ENCODE data around the gene SYNDIG1. TPM values are rescaled to one million over a fixed set of nuclear protein-coding genes. Genes with fewer than 3 reads are reported as not detected.
A peak's percentile ranks its signal among the peaks of the same experiment; 100 is the strongest.

The SYNDIG1 gene
- total RNA-seq, 1 experiment from 2014 or later: 5.4 TPM

DNA sequence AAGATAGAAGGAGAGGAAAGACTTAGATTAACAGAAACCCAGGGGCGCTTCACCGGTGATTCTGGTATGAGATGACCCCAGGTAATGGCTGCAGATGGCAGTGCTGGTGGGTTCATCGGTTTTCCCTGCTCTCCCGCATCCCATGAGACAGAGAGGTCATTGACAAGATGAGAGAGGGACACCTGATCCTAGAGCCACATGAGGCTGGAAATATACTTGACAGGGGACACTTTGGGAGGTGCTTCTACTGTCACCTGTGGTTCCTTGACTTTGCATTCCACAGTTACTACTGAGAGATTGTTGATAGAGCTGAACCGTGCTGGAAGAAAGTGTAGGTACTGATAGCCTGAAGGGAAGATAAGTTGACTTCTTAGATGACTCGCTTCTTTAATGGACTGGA, 74.3 kb downstream of the SYNDIG1 start:
- H3K4me1 ChIP-seq (ENCODE audit: insufficient read depth, low read length): no peaks in the 10 kb centered on the region
- no peak overlapping the region for H4K8ac ChIP-seq (replicated peaks; ENCODE audit: insufficient read length, low read depth, low read length)
- H3K9ac ChIP-seq (ENCODE audit: extremely low read depth, insufficient read length, low read length): no peak overlapping the region
- H2BK12ac ChIP-seq (ENCODE audit: insufficient read length, low read depth, low read length): no peak overlapping the region
- Mint-ChIP-seq H3K36me3 (ENCODE audit: insufficient read depth in 1 of 3, low read depth in 3 of 3) (peaks cover 32 to 45% (median 40%) of the 10 kb centered on the region in 3 experiments), H3K4me1 (peaks cover 3 to 8% of the 10 kb centered on the region in 2 experiments; a peak in 3 of 4 replicates), H3K27me3 (ENCODE audit: low read depth) (no peaks in the 10 kb centered on the region; the same call in 1 of the 2 replicates), H3K27ac (peak overlapping the region in 2 of 3 experiments; percentile 46 to 72; a peak in 3 of 7 replicates), H3K4me3 (no peak overlapping the region), H3K9me3 (peaks cover 0 to 9% of the 10 kb centered on the region in 2 experiments; a peak in 4 of 5 replicates)
- no peaks in the 10 kb centered on the region for H3K9me3 ChIP-seq (ENCODE audit: control insufficient read depth, low read depth, low read length)
- H4K91ac ChIP-seq (ENCODE audit: insufficient read length, low read depth, low read length): no peak overlapping the region
- no peaks in the 10 kb centered on the region for H3K27me3 ChIP-seq (ENCODE audit: insufficient read depth, low read length)
- H3K79me2 ChIP-seq (ENCODE audit: insufficient read depth, low read length): no peaks in the 10 kb centered on the region
- H4K20me1 ChIP-seq (ENCODE audit: control insufficient read depth, insufficient read depth, insufficient read length): no peaks in the 10 kb centered on the region
- H3K79me1 ChIP-seq (ENCODE audit: insufficient read depth, low read depth, low read length, poor library complexity, severe bottlenecking): no peaks in the 10 kb centered on the region
- H3K4me2 ChIP-seq (ENCODE audit: insufficient read depth, insufficient read length, low read length): no peak overlapping the region
- H4K5ac ChIP-seq (ENCODE audit: insufficient read length, low read depth, low read length): no peak overlapping the region
- no peak overlapping the region for H3K18ac ChIP-seq (ENCODE audit: insufficient read length, low read depth, low read length)
- no peak overlapping the region for H2AFZ ChIP-seq (ENCODE audit: low read length)
- TF ChIP-seq, protein P1, sequence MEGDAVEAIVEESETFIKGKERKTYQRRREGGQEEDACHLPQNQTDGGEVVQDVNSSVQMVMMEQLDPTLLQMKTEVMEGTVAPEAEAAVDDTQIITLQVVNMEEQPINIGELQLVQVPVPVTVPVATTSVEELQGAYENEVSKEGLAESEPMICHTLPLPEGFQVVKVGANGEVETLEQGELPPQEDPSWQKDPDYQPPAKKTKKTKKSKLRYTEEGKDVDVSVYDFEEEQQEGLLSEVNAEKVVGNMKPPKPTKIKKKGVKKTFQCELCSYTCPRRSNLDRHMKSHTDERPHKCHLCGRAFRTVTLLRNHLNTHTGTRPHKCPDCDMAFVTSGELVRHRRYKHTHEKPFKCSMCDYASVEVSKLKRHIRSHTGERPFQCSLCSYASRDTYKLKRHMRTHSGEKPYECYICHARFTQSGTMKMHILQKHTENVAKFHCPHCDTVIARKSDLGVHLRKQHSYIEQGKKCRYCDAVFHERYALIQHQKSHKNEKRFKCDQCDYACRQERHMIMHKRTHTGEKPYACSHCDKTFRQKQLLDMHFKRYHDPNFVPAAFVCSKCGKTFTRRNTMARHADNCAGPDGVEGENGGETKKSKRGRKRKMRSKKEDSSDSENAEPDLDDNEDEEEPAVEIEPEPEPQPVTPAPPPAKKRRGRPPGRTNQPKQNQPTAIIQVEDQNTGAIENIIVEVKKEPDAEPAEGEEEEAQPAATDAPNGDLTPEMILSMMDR (conservative IDR thresholded peaks at IDR 0.05): no peak
- no peak overlapping the region for H2BK120ac ChIP-seq (ENCODE audit: low read depth, low read length, poor library complexity, severe bottlenecking)
- no peaks in the 10 kb centered on the region for H3K23me2 ChIP-seq (ENCODE audit: insufficient read length, low read depth, low read length, poor library complexity, severe bottlenecking)
- WGBS (ENCODE audit: extremely low coverage, insufficient read length, low lambda C conversion rate): no CpG with 5 or more reads among the region's 6 CpGs
- no peak overlapping the region for H3K23ac ChIP-seq (ENCODE audit: insufficient read length, low read depth, low read length)
- DNase-seq: no peak
- no peak overlapping the region for H3K4ac ChIP-seq (ENCODE audit: low read depth, low read length)
- no peak overlapping the region for H3T11ph ChIP-seq (ENCODE audit: low read length)
- H2BK5ac ChIP-seq (ENCODE audit: insufficient read length, low read length): no peak overlapping the region
- no peak overlapping the region for H3K14ac ChIP-seq (ENCODE audit: insufficient read depth, low read length)
- H3K27ac ChIP-seq (ENCODE audit: insufficient read length, low read depth, low read length): no peak overlapping the region
- no peak overlapping the region for H2BK15ac ChIP-seq (ENCODE audit: low read depth, low read length)
- H2BK20ac ChIP-seq (ENCODE audit: low read depth, low read length, poor library complexity, severe bottlenecking): no peak overlapping the region
- no peak overlapping the region for H2AK5ac ChIP-seq (ENCODE audit: insufficient read length, low read length)
- H3K56ac ChIP-seq (ENCODE audit: insufficient read length, low read depth, low read length): no peak overlapping the region
